Retinal pigment epithelial cell (primary cell): Measurements from ENCODE around the gene MAPK1.

Experiments
- DNase-seq: peaks from one replicate; pipeline ENCODE4 v3.0.0-alpha.2; 2010; ENCODE audit warnings: low read depth
- H3K4me3 ChIP-seq: 2 replicates; pipeline ENCODE4 v1.5.1; 2011; ENCODE audit warnings: mild to moderate bottlenecking, low read length, control low read depth, moderate library complexity
- TF ChIP-seq, protein P1 (sequence below): conservative IDR thresholded peaks from 2 replicates; pipeline ENCODE4 v1.5.1; 2011; ENCODE audit warnings: low read depth, low read length, control low read depth, inconsistent platforms

MAPK1 gene

DNA sequence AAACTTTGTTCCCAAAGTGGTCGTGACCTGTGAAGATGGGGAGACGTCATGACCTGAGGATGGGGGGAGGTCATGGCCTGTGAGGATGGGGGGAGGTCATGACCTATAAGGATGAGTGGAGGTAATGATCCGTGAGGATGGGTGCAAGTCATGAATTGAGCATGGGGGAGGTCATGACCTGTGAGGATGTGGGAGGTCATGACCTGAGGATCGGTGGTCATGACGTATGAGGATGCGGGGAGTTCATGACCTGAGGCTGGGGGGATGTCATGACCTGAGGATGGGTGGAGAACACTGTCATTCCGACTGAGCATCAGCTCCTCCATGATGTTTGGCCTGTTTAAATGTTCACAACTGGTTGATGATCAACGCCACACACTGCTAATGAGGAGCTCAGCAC, 157.8 kb downstream of the MAPK1 start:
- TF ChIP-seq, protein P1, sequence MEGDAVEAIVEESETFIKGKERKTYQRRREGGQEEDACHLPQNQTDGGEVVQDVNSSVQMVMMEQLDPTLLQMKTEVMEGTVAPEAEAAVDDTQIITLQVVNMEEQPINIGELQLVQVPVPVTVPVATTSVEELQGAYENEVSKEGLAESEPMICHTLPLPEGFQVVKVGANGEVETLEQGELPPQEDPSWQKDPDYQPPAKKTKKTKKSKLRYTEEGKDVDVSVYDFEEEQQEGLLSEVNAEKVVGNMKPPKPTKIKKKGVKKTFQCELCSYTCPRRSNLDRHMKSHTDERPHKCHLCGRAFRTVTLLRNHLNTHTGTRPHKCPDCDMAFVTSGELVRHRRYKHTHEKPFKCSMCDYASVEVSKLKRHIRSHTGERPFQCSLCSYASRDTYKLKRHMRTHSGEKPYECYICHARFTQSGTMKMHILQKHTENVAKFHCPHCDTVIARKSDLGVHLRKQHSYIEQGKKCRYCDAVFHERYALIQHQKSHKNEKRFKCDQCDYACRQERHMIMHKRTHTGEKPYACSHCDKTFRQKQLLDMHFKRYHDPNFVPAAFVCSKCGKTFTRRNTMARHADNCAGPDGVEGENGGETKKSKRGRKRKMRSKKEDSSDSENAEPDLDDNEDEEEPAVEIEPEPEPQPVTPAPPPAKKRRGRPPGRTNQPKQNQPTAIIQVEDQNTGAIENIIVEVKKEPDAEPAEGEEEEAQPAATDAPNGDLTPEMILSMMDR: no peak
- H3K4me3 ChIP-seq: no peak overlapping the region
- DNase-seq: no peak

DNA sequence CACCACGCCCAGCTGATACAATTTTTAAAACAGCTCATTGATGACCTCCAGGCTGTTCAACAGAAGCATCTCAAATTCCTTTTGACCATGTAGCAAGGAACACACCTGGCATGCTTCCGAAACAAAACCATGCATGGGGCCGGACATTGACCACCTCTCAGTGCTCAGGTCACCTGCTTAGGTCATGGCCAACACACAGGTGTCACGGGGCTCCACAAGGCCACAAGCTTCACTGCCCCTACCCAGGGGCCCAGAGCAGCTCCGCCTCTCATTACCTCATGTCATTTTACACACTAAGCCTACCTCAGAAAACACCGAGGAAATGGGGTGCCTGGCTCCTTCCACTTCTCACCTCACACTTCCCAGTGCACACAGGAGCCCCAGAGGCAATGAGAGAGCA, 158.5 kb downstream of the MAPK1 start:
- DNase-seq: no peak
- TF ChIP-seq, protein P1: no peak
- no peak overlapping the region for H3K4me3 ChIP-seq

DNA sequence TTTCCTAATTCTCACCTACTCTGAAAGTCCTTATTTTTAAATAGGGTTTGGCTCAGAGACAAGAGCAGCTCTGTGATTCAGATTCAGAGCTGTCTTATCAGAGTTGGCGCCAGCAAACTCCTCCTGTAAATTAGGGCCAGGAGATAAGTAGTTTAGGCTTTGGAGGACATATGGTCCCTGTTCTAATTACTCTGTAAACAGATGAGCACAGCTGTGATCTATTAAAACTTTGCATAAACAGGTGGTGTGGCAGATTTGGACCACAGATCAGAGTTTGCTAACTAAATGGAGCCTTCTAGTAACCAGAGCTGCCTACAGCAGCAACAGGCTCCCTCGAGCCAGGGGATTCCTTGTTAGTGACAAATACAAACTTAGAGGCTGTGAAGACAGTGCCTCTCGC, 159.8 kb downstream of the MAPK1 start:
- no peak overlapping the region for H3K4me3 ChIP-seq
- DNase-seq: no peak
- TF ChIP-seq, protein P1: no peak
